BE2C (cell line): Measurements from ENCODE around the gene PCGF6. TPM values are rescaled to one million over a fixed set of nuclear protein-coding genes. Genes with fewer than 3 reads are reported as not detected.

ENCODE experiments used
- DNase-seq: peaks from one replicate; pipeline ENCODE4 v3.0.0-alpha.2; 2020
- H3K27me3 ChIP-seq: fragments of 250-450 bp; sonication (Bioruptor Pico); 2 replicates; pipeline ENCODE4 v1.5.1; 2020; ENCODE audit warnings: mild to moderate bottlenecking
- H3K36me3 ChIP-seq: fragments of 250-450 bp; sonication (Bioruptor Pico); 2 replicates; pipeline ENCODE4 v1.5.1; 2020; ENCODE audit warnings: mild to moderate bottlenecking
- H3K4me1 ChIP-seq: fragments of 250-450 bp; sonication (Bioruptor Pico); 2 replicates; pipeline ENCODE4 v1.5.1; 2020
- H3K4me3 ChIP-seq: 2 replicates; pipeline ENCODE4 v1.5.1; 2011; ENCODE audit warnings: low read depth, low read length
- H3K9me3 ChIP-seq: fragments of 250-450 bp; sonication (Bioruptor Pico); 2 replicates; pipeline ENCODE4 v1.5.1; 2020
- polyA plus RNA-seq: library from polyadenylated mRNA; unstranded; fragments of >200 nt; gene quantifications from one replicate; pipeline ENCODE4 v1.2.1, GENCODE V29; 2012; ENCODE audit warnings: low read depth, missing spikeins; ENCODE audit not compliant: insufficient read length, insufficient read depth
- TF ChIP-seq, protein P1 (sequence below): IDR thresholded peaks from 2 replicates; pipeline ENCODE4 v1.5.1; 2012; ENCODE audit warnings: mild to moderate bottlenecking, low read depth, low read length

Gene PCGF6
- polyA plus RNA-seq: 10.4 TPM

- TF ChIP-seq, protein P1, sequence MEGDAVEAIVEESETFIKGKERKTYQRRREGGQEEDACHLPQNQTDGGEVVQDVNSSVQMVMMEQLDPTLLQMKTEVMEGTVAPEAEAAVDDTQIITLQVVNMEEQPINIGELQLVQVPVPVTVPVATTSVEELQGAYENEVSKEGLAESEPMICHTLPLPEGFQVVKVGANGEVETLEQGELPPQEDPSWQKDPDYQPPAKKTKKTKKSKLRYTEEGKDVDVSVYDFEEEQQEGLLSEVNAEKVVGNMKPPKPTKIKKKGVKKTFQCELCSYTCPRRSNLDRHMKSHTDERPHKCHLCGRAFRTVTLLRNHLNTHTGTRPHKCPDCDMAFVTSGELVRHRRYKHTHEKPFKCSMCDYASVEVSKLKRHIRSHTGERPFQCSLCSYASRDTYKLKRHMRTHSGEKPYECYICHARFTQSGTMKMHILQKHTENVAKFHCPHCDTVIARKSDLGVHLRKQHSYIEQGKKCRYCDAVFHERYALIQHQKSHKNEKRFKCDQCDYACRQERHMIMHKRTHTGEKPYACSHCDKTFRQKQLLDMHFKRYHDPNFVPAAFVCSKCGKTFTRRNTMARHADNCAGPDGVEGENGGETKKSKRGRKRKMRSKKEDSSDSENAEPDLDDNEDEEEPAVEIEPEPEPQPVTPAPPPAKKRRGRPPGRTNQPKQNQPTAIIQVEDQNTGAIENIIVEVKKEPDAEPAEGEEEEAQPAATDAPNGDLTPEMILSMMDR: no peak
- no peaks in the 10 kb centered on the region for H3K4me1 ChIP-seq
- H3K36me3 ChIP-seq: peaks cover 30% of the 10 kb centered on the region
- no peaks in the 10 kb centered on the region for H3K9me3 ChIP-seq
- H3K4me3 ChIP-seq: peak within 1 kb of the TSS; percentile 81
- H3K27me3 ChIP-seq: no peaks in the 10 kb centered on the region
- peak; percentile 92 for DNase-seq
Observed at GRCh38 chr10:103350517-103351260, at the start of gene PCGF6. TSS of gene PCGF6 (minus strand) at chr10:103351140. CDS start at chr10:103351066, 74 bp downstream.

DNA sequence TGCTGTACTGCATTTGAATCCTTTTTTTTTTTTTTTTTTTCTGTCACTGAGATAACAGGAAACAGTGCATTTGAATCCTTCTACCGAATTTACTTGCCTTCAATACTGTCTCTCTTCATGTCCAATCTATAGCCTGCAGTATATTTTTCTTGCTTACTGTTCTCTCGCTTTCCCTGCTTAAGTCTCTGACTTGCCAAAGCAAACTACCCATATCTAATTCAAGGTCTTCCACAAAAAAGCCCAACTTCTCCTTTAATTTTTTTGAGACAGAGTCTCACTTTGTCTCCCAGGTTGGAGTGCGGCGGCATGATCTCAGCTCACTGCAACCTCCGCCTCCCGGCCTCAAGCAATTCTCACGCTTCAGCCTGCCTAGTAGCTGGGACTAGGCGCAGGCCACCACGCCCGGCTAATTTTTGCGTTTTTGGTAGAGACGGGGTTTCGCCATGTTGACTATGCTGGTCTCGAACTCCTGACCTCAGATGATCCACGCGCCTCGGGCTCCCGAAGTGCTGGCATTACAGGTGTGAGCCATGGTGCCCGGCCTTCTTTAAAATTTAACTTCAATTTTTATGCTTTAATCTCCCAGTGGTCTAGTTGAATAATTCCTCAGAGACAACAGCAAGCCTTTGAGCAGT lies 46.4 kb upstream of the PCGF6 start:
- Histone ChIP-seq H3K4me3 (peak overlapping the region; percentile 89), H3K27me3 (no peaks in the 10 kb centered on the region), H3K36me3 (peaks cover 51% of the 10 kb centered on the region), H3K9me3 (no peaks in the 10 kb centered on the region), H3K4me1 (no peaks in the 10 kb centered on the region)
- TF ChIP-seq, protein P1: no peak
- DNase-seq: no peak

DNA sequence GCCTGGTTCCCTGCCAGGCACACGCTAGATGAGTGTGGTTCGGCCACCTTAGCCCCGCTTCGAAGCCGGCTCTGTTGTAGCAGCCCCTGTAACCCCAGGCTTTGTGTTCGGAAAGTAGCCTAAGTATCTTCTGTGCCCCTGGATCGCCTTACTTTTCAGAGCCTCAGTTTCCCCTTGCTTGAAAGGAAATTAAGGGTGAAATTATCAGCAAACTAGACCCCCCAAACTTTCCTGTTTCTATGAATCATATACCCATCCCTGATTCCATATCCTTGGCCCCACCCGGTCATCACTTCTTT lies 45.8 kb upstream of the PCGF6 start:
- Histone ChIP-seq H3K36me3 (peaks cover 53% of the 10 kb centered on the region), H3K4me3 (peak overlapping the region; percentile 89), H3K9me3 (no peaks in the 10 kb centered on the region), H3K4me1 (no peaks in the 10 kb centered on the region), H3K27me3 (no peaks in the 10 kb centered on the region)
- DNase-seq: no peak
- TF ChIP-seq, protein P1: no peak

- Histone ChIP-seq H3K9me3 (no peaks in the 10 kb centered on the region), H3K27me3 (no peaks in the 10 kb centered on the region), H3K36me3 (peaks cover 52% of the 10 kb centered on the region)
Observed at GRCh38 chr10:103396067-103396788, 45.3 kb upstream of the PCGF6 start, which contains the start of the genes ATP5MK and PDCD11. TSS of gene ATP5MK (minus strand) at chr10:103396475. CDS start at chr10:103392457, 4,018 bp downstream. TSS of gene PDCD11 (plus strand) at chr10:103396626. CDS start at chr10:103398427, 1,801 bp downstream.

DNA sequence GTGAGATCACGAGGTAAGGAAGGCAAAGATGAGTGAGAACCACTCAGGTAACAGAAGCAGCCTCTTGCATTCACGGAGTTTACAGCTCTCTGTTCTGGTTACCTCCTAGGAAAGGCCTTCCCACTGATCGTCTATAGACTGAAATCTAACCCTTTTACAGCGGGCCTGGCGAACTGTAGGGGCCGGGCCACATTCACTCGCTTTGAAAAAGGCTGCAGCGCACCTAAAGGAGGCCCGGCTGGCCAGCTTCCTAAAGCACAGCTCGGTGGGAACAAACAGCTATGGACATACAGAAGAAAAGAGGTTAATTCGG lies 44.8 kb upstream of the PCGF6 start:
- no peaks in the 10 kb centered on the region for H3K4me1 ChIP-seq
- H3K27me3 ChIP-seq: no peaks in the 10 kb centered on the region
- peak overlapping the region; percentile 89 for H3K4me3 ChIP-seq
- no peak for DNase-seq
- TF ChIP-seq, protein P1: no peak
- H3K9me3 ChIP-seq: no peaks in the 10 kb centered on the region
- peaks cover 53% of the 10 kb centered on the region for H3K36me3 ChIP-seq

More at GRCh38 chr10:103396067-103396788, 45.3 kb upstream of the PCGF6 start, which contains the start of the genes ATP5MK and PDCD11:
- DNase-seq: peak; percentile 96
- Histone ChIP-seq H3K4me1 (no peaks in the 10 kb centered on the region), H3K4me3 (peak within 1 kb of the TSS; percentile 89)
- TF ChIP-seq, protein P1: peak; percentile 24; the same call in 1 of the 2 replicates
